ENCODE measurements around the gene ADAM17.

Gene ADAM17

GRCh38 chr2:9467687-9468086 lies 87.9 kb downstream of the ADAM17 start:
- no peak overlapping the region for H3K4me3 ChIP-seq (ENCODE audit: low read depth, low read length)
- H3K9me3 ChIP-seq = no peaks in the 10 kb centered on the region
- DNase-seq = no peak
- no peak for TF ChIP-seq CTCF (IDR thresholded peaks at IDR 0.05; ENCODE audit: low read depth, low read length)
- no peaks in the 10 kb centered on the region for H3K4me1 ChIP-seq
- peaks cover 33% of the 10 kb centered on the region for H3K36me3 ChIP-seq
- H3K27me3 ChIP-seq = no peaks in the 10 kb centered on the region

DNA sequence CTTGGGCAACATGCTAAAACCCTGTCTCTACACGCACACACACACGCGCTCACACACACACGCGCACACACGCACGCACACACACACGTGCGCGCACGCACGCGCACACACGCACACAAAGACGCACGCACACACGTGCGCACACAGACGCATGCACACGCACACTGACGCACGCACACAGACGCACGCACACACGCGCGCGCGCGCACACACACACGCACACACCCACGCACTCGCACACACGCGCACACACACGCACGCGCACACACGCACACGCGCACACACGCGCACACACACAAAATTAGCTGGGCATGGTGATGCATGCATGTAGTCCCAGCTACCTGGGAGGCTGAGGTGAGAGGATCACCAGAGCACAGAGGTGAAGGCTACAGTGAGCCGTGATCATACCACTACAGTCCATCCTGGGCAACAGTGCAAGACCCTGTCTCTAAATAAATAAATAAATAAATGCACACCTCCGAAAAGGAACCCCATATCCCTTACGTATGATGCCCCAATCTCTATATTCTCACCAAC lies 89.4 kb downstream of the ADAM17 start:
- no peak for DNase-seq

GRCh38 chr2:9465170-9465569 lies 90.5 kb downstream of the ADAM17 start:
- no peak for DNase-seq
- no peaks in the 10 kb centered on the region for H3K4me1 ChIP-seq
- H3K27me3 ChIP-seq = no peaks in the 10 kb centered on the region
- peaks cover 26% of the 10 kb centered on the region for H3K36me3 ChIP-seq
- no peak for TF ChIP-seq CTCF (IDR thresholded peaks at IDR 0.05; ENCODE audit: low read depth, low read length)
- H3K9me3 ChIP-seq = no peaks in the 10 kb centered on the region
- no peak overlapping the region for H3K4me3 ChIP-seq (ENCODE audit: low read depth, low read length)

More for the DNA sequence above, 89.4 kb downstream of the ADAM17 start:
- Histone ChIP-seq H3K9me3 (no peaks in the 10 kb centered on the region), H3K4me1 (no peaks in the 10 kb centered on the region), H3K27me3 (no peaks in the 10 kb centered on the region), H3K4me3 (ENCODE audit: low read depth, low read length) (no peak overlapping the region), H3K36me3 (peaks cover 32% of the 10 kb centered on the region)
- no peak for TF ChIP-seq CTCF (IDR thresholded peaks at IDR 0.05; ENCODE audit: low read depth, low read length)

DNA sequence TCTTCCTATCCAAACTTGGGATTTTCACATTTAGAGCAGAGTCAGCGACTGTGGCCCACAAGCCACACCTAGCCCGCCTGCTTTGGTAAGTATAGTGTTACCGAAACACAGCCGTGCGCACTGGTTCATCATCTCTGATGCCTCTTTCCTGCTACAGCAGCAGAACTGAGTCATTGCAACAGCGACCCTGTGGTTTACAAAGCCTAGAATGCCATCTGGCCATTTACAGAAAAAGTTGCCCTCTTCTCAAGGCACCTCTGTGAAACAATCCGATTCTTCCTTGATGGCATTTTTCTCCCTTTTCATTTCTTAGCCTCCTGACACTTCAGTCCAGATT lies 92.0 kb downstream of the ADAM17 start:
- Histone ChIP-seq H3K27me3 (no peaks in the 10 kb centered on the region), H3K36me3 (peaks cover 21% of the 10 kb centered on the region), H3K9me3 (no peaks in the 10 kb centered on the region), H3K4me3 (ENCODE audit: low read depth, low read length) (no peak overlapping the region), H3K4me1 (no peaks in the 10 kb centered on the region)
- no peak for TF ChIP-seq CTCF (IDR thresholded peaks at IDR 0.05; ENCODE audit: low read depth, low read length)
- DNase-seq = no peak

- TF ChIP-seq CTCF (IDR thresholded peaks at IDR 0.05; ENCODE audit: low read depth, low read length) = no peak
- no peak for DNase-seq
- Histone ChIP-seq H3K9me3 (no peaks in the 10 kb centered on the region), H3K4me1 (no peaks in the 10 kb centered on the region), H3K4me3 (ENCODE audit: low read depth, low read length) (no peak overlapping the region), H3K36me3 (peaks cover 22% of the 10 kb centered on the region), H3K27me3 (no peaks in the 10 kb centered on the region)
Observed at GRCh38 chr2:9462886-9463697, 92.5 kb downstream of the ADAM17 start.

DNA sequence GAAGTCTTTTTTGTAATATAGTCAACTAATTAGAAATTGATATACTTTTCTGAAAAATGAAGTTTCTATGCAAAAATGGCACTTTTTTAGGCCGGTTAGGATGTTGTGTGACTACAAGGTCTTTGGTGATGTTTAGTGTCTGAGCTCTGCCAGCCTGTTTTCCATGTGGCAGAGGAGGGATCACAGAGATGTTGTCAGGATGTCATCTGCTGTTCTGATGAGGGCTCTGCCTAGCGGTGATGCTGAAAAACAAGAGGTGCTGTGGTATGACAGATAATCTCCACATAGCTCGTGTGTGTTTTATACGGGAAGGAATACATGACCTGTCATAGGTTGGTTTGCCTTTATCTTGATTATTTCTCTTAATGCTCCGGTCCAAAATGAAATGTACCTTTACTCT lies 93.3 kb downstream of the ADAM17 start:
- peaks cover 23% of the 10 kb centered on the region for H3K36me3 ChIP-seq
- TF ChIP-seq CTCF (IDR thresholded peaks at IDR 0.05; ENCODE audit: low read depth, low read length) = no peak
- DNase-seq = peak; percentile 41

More for the DNA sequence above, 93.3 kb downstream of the ADAM17 start:
- Histone ChIP-seq H3K9me3 (no peaks in the 10 kb centered on the region), H3K27me3 (no peaks in the 10 kb centered on the region), H3K4me3 (ENCODE audit: low read depth, low read length) (no peak overlapping the region), H3K4me1 (no peaks in the 10 kb centered on the region)
